C4-2B (cell line): ENCODE results near the gene TMEM123.

Source experiments
- H3K27ac ChIP-seq: fragments of 450-650 bp; 2 replicates; pipeline ENCODE4 v1.5.1; 2017
- ZFX ChIP-seq: fragments of 450-650 bp; IDR thresholded peaks from 2 replicates; pipeline ENCODE4 v1.6.1; 2017
- TF ChIP-seq, protein P1 (sequence below): fragments of 450-650 bp; conservative IDR thresholded peaks from 2 replicates; pipeline ENCODE4 v1.5.1; 2017; ENCODE audit warnings: mild to moderate bottlenecking

Gene TMEM123

GRCh38 chr11:102429226-102429625 is 23.3 kb downstream of the TMEM123 start:
- no peak overlapping the region for H3K27ac ChIP-seq
- TF ChIP-seq, protein P1, sequence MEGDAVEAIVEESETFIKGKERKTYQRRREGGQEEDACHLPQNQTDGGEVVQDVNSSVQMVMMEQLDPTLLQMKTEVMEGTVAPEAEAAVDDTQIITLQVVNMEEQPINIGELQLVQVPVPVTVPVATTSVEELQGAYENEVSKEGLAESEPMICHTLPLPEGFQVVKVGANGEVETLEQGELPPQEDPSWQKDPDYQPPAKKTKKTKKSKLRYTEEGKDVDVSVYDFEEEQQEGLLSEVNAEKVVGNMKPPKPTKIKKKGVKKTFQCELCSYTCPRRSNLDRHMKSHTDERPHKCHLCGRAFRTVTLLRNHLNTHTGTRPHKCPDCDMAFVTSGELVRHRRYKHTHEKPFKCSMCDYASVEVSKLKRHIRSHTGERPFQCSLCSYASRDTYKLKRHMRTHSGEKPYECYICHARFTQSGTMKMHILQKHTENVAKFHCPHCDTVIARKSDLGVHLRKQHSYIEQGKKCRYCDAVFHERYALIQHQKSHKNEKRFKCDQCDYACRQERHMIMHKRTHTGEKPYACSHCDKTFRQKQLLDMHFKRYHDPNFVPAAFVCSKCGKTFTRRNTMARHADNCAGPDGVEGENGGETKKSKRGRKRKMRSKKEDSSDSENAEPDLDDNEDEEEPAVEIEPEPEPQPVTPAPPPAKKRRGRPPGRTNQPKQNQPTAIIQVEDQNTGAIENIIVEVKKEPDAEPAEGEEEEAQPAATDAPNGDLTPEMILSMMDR: no peak
- TF ChIP-seq ZFX: no peak

GRCh38 chr11:102428696-102429095 is 23.9 kb downstream of the TMEM123 start:
- H3K27ac ChIP-seq: no peak overlapping the region
- TF ChIP-seq, protein P1: no peak
- no peak for TF ChIP-seq ZFX

- H3K27ac ChIP-seq: peak overlapping the region; percentile 23; the same call in 1 of the 2 replicates
- TF ChIP-seq, protein P1: no peak
- no peak for TF ChIP-seq ZFX
Observed at GRCh38 chr11:102427068-102427467, 25.5 kb downstream of the TMEM123 start.

GRCh38 chr11:102426570-102426969 is 26.0 kb downstream of the TMEM123 start:
- no peak overlapping the region for H3K27ac ChIP-seq
- TF ChIP-seq, protein P1: no peak
- TF ChIP-seq ZFX: no peak

GRCh38 chr11:102426000-102426399 is 26.6 kb downstream of the TMEM123 start:
- no peak for TF ChIP-seq ZFX
- TF ChIP-seq, protein P1: no peak
- no peak overlapping the region for H3K27ac ChIP-seq

GRCh38 chr11:102423936-102424335 is 28.6 kb downstream of the TMEM123 start:
- no peak for TF ChIP-seq ZFX
- TF ChIP-seq, protein P1: no peak
- no peak overlapping the region for H3K27ac ChIP-seq

GRCh38 chr11:102422817-102423712 is 29.5 kb downstream of the TMEM123 start:
- TF ChIP-seq, protein P1: no peak
- no peak for TF ChIP-seq ZFX
- no peak overlapping the region for H3K27ac ChIP-seq
